Coronary artery (tissue), 2 donors: ENCODE data around the gene NEDD8.
"Not testable (repeated sequence)": the region's sequence is repeated elsewhere in the genome, so short reads cannot be mapped to it uniquely, and the experiment has no call there.

Experiments used
- DNase-seq: peaks from one replicate; pipeline ENCODE4 v3.0.0-alpha.2; 2017; ENCODE audit warnings: low spot score
- H3K27ac ChIP-seq, 2 donors: fragments of 200-600 bp; sonication (generic); one replicate each; pipeline ENCODE4 v1.5.1; 2016 to 2019
- H3K4me3 ChIP-seq: fragments of 200-600 bp; sonication (generic); 2 replicates; pipeline ENCODE4 v1.5.1; 2016; ENCODE audit warnings: mild to moderate bottlenecking, moderate library complexity
- CTCF ChIP-seq: fragments of 200-600 bp; sonication (generic); IDR thresholded peaks from one replicate; pipeline ENCODE4 v1.5.1; 2019; ENCODE audit warnings: antibody characterized with exemption

NEDD8 gene

GRCh38 chr14:24233538-24233866 lies 1.3 kb upstream of the NEDD8 start:
- Histone ChIP-seq H3K27ac (peak overlapping the region; percentile 80 to 94), H3K4me3 (peak overlapping the region; percentile 97)
- no peak for TF ChIP-seq CTCF
- DNase-seq: peak; percentile 28

- Histone ChIP-seq H3K4me3 (peak within 1 kb of the TSS; percentile 97), H3K27ac (peak within 1 kb of the TSS; percentile 80 to 94)
- TF ChIP-seq CTCF: no peak
- no peak for DNase-seq
These were observed 724 bp upstream of the NEDD8 start, which contains the start of gene GMPR2 for GRCh38 chr14:24232645-24233537. Gene GMPR2 (plus strand): TSS chr14:24232929. CDS start chr14:24233254, 325 bp downstream.

DNA sequence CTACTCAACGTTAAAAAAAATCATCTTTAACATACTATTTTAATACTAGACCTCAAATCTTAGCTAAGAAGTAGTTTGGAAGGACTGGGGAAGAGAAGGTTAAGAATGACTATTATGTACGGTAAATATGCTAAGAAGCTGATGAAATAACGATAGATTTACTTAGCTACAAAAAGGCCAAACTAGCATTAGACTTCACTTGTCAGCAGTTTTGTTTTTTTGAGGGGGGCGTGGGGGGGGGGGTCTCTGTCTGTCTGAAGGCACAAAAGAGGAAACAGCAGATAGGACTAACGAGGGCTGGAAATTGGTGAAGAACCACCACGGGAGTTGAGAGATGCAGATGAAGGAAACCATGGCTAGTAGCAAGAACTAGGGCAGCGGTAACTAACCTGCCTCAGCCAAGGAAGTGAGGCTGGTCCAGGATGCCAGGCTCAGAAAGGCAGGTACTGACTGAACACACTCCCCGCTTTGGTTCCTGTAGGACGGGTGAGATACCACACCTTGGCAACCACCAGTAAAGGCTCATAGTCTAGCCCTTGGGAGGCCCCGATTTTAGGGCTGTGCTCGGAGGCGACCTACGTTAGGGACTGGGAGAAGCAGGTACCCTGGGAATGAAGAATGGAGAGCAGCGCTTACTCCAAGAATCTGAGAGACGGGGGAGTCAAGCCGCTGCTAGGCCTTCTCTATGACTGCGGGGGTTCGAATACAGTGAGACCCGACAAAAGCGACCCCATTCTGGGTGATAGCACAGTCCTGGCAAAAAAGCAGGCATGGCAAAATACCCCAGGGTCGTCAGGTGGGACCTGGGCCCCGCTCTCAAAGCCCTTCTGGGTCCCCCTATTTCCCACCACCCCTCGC lies 675 bp downstream of the NEDD8 start:
- DNase-seq: peak; percentile 74
- H3K27ac ChIP-seq: peak overlapping the region; percentile 80 to 94
- H3K4me3 ChIP-seq: peak overlapping the region; percentile 97
- TF ChIP-seq CTCF: no peak

- Histone ChIP-seq H3K27ac (no peak overlapping the region), H3K4me3 (no peak overlapping the region)
- no peak for TF ChIP-seq CTCF
- no peak for DNase-seq
These were observed 3.3 kb downstream of the NEDD8 start for GRCh38 chr14:24228902-24229301.

DNA sequence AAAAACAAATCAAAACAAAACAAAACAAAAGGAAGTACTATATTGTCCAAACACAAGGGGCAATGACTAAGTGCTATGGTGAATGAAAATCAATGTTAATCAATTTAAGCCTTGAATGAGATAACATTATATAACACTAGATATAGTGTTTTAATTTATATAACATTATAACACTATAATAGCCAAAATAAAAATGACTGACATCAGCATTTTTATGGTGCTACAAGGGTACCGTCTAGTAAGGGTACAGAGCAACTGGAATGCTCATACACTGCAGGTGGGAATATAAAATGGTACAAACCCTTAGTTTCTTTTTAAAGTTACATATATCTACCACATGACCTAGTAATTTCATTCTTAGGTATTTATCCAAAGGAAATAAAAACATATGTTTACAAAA lies 5.7 kb downstream of the NEDD8 start:
- DNase-seq: no peak
- Histone ChIP-seq H3K4me3 (no peak overlapping the region), H3K27ac (no peak overlapping the region)
- no peak for TF ChIP-seq CTCF

DNA sequence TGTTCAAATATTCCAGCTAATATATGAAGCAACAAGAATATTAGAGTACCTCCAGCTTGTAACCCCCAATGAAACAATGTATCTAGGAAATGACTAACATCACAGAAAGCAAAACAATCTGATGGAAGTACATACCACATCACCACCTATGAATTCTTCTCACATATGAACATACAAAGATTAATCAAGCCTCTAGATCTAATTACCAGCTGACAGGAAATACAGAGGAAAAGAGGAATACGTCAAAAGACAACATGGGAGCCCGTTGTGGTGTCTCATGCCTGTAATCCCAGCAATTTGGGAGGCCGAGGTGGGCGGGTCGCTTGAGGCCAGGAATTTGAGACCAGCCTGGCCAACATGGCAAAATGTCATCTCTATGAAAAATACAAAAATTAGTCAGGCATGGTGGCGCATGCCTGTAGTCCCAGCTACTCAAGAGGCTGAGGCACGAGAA lies 7.5 kb downstream of the NEDD8 start:
- no peak for TF ChIP-seq CTCF
- DNase-seq: no peak
- no peak overlapping the region for H3K27ac ChIP-seq
- no peak overlapping the region for H3K4me3 ChIP-seq

GRCh38 chr14:24222987-24223386 lies 9.2 kb downstream of the NEDD8 start:
- not testable (repeated sequence) for DNase-seq, H3K27ac ChIP-seq, H3K4me3 ChIP-seq
